Effector memory CD4-positive, alpha-beta T cell (primary cell): ENCODE measurements around the gene TSKU.

Source experiments
- DNase-seq, 3 donors: peaks; one replicate each; pipeline ENCODE4 v3.0.0-alpha.2; 2020
- H3K27ac ChIP-seq: 2 replicates; pipeline ENCODE4 v1.7.0; 2013; ENCODE audit warnings: mild to moderate bottlenecking, low read length, moderate library complexity; ENCODE audit not compliant: insufficient read depth, poor library complexity, severe bottlenecking
- H3K27me3 ChIP-seq: replicated peaks from 2 replicates; pipeline ENCODE4 v1.7.0; 2013; ENCODE audit warnings: mild to moderate bottlenecking, low read length; ENCODE audit not compliant: insufficient read depth, control insufficient read depth, poor library complexity, severe bottlenecking
- H3K36me3 ChIP-seq: 2 replicates; pipeline ENCODE4 v1.7.0; 2013; ENCODE audit warnings: mild to moderate bottlenecking, low read length, moderate library complexity; ENCODE audit not compliant: control insufficient read depth, insufficient read depth
- H3K4me1 ChIP-seq: 2 replicates; pipeline ENCODE4 v1.7.0; 2013; ENCODE audit warnings: low read length, mild to moderate bottlenecking; ENCODE audit not compliant: control insufficient read depth, insufficient read depth, poor library complexity, severe bottlenecking
- H3K4me3 ChIP-seq: 2 replicates; pipeline ENCODE4 v1.7.0; 2013; ENCODE audit warnings: low read length, low read depth, mild to moderate bottlenecking; ENCODE audit not compliant: insufficient read depth, poor library complexity, severe bottlenecking
- H3K9me3 ChIP-seq: 2 replicates; pipeline ENCODE4 v1.7.0; 2013; ENCODE audit warnings: mild to moderate bottlenecking, low read length, moderate library complexity; ENCODE audit not compliant: control insufficient read depth

TSKU gene

GRCh38 chr11:76742902-76743301, 40.3 kb upstream of the TSKU start:
- DNase-seq, result no peak
- Histone ChIP-seq H3K9me3 (no peaks in the 10 kb centered on the region), H3K4me3 (no peak overlapping the region), H3K27ac (no peak overlapping the region), H3K4me1 (no peaks in the 10 kb centered on the region), H3K36me3 (no peaks in the 10 kb centered on the region), H3K27me3 (no peaks in the 10 kb centered on the region)

DNA sequence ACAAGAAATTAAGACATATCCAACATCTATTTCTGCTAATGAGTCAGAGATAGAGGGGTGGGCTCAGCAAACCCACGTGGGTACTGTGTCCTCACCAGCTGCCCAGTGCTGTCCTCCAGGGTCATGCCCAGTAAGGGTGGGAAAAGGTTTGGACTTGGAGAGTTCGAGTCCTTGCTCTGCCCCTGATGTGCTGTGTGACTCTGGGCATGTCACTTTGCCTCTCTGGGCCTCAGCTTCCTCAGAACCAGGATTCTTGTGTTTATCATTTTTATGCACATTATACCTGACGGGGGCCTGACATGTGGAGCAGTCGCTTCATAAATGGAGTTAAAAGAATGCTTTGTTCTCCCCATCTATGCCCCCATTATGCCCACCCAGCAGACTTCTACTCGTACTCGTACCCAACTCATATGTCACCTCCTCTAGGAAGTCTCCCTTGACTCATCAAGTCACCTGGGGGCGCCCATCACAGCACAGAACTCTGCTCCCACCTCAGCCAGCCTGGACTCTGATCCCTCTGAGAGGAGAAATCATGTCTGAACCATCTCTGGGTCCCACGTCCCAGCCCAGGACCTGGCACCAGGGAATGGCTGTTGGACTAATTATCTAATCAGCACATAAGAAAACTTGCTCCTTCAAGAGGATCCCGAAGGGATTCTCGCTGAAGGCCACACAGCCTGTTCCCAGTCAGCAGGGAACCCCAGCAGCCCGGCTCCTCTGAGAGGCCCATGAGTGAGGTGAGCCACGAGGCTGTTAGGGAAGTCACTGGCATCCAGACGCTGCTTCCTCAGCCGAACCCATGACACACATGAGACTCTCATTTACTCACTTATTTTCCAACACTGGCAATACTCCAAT, 38.7 kb upstream of the TSKU start:
- Histone ChIP-seq H3K27me3 (no peaks in the 10 kb centered on the region), H3K27ac (no peak overlapping the region), H3K36me3 (no peaks in the 10 kb centered on the region), H3K4me1 (no peaks in the 10 kb centered on the region), H3K9me3 (no peaks in the 10 kb centered on the region), H3K4me3 (no peak overlapping the region)
- no peak for DNase-seq

DNA sequence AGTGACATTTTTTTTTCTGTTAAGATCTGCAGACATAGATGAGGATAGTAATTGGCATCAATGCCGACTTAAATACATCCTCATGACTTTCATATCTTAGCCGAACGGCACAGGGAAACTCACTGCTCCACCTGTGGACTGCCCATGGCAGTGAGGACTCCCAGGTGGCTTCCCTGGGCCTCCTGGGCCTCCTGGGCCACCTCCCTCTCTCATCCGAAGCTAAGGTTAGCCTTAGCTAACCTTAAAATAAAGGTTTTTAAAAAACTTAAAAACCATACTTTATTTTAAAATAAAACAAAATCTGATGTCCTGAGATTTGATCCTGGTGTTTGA, 38.1 kb upstream of the TSKU start:
- H3K4me1 ChIP-seq, result no peaks in the 10 kb centered on the region
- no peak overlapping the region for H3K4me3 ChIP-seq
- DNase-seq, result no peak
- no peak overlapping the region for H3K27ac ChIP-seq
- no peaks in the 10 kb centered on the region for H3K36me3 ChIP-seq
- no peaks in the 10 kb centered on the region for H3K9me3 ChIP-seq
- H3K27me3 ChIP-seq, result no peaks in the 10 kb centered on the region

GRCh38 chr11:76745561-76746207, 37.5 kb upstream of the TSKU start:
- no peaks in the 10 kb centered on the region for H3K36me3 ChIP-seq
- no peak overlapping the region for H3K27ac ChIP-seq
- H3K9me3 ChIP-seq, result no peaks in the 10 kb centered on the region
- no peaks in the 10 kb centered on the region for H3K4me1 ChIP-seq
- no peaks in the 10 kb centered on the region for H3K27me3 ChIP-seq
- DNase-seq, result no peak
- no peak overlapping the region for H3K4me3 ChIP-seq

DNA sequence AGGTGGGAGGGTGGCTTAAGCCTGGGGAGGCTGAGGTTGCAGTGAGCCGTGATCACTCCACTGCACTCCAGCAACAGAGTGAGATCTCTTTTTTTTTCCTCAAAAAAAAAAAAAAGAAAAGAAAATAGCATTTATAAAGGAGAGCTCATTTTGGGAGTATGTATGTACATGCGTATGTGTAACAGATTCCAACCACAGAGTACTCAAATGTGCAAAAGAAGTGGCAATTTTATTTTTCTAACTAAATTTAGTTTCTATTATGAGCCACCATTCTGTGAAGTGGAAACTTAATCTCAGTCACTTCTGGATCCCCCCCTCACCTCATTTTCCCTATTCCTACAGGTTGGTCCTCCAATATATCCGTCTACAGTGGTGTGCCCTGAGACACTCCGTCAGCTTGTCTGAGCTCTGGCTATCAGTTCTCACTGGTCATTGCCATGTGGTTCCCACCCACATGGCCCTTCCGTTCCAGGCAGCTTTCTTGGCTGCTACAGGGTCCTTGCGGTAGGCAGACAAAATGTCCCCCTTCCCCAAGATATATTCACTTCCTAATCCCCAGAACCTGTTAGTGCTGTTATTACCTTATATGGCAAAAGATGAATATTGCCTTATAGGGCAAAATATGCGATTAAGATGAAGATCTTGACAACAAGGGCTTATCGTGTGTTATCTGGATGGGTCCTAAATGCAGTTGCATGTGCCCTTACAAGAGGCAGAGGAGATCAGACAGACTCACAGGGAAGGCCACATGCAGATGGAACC, 35.8 kb upstream of the TSKU start:
- no peak for DNase-seq
- H3K27ac ChIP-seq, result no peak overlapping the region
- no peaks in the 10 kb centered on the region for H3K4me1 ChIP-seq
- H3K4me3 ChIP-seq, result no peak overlapping the region
- no peaks in the 10 kb centered on the region for H3K9me3 ChIP-seq
- H3K36me3 ChIP-seq, result no peaks in the 10 kb centered on the region
- no peaks in the 10 kb centered on the region for H3K27me3 ChIP-seq

DNA sequence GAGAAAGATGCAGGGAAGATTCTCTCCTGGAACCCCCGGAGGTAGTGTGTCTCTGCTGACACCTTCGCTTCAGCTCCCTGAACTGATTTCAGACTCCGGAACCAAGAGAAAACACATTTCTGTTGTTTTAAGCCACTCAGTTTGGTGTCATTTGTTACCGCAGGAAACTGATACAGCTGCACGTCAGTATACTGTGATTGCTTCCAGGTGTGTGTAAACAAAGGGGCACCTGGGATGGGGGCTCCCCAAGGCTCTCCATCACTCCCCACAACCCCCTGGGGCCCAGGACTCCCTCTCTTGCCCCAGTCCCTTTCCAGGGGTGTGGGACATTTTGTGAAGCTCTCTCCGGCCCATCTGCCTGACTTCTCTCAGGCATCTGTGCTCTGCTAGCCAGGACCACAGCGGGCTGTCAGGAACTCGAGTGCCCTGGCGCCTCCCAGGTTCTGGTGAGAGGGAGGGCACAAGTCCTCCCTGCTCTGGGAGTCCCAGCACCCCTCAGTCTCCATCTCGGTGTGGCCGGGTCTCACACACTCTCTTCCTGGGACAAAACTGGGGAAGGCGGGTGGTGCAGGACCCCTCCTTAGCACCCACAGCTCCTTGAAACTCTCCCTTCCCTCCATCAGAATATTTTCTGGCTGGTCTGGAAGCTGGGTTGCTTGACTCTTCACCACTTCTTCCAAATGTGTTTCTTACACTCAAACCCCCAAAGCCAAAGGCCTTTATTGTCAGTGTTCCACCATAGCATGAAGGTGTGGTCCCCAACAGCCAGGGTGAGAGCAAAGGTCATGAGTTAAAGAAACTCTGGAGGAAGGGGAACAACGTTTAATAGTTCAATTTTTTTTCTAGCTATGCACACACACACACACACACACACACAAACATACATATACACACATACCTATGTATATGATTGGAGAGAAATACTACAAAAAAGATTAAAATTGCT, 35.0 kb upstream of the TSKU start:
- Histone ChIP-seq H3K36me3 (no peaks in the 10 kb centered on the region), H3K9me3 (no peaks in the 10 kb centered on the region), H3K4me1 (no peaks in the 10 kb centered on the region), H3K4me3 (no peak overlapping the region), H3K27ac (no peak overlapping the region), H3K27me3 (no peaks in the 10 kb centered on the region)
- DNase-seq, result no peak

- no peak overlapping the region for H3K4me3 ChIP-seq
- no peaks in the 10 kb centered on the region for H3K4me1 ChIP-seq
- H3K27ac ChIP-seq, result no peak overlapping the region
- H3K36me3 ChIP-seq, result no peaks in the 10 kb centered on the region
- H3K9me3 ChIP-seq, result no peaks in the 10 kb centered on the region
- no peak for DNase-seq
- no peaks in the 10 kb centered on the region for H3K27me3 ChIP-seq
Measured at GRCh38 chr11:76748948-76749347, 34.2 kb upstream of the TSKU start.

DNA sequence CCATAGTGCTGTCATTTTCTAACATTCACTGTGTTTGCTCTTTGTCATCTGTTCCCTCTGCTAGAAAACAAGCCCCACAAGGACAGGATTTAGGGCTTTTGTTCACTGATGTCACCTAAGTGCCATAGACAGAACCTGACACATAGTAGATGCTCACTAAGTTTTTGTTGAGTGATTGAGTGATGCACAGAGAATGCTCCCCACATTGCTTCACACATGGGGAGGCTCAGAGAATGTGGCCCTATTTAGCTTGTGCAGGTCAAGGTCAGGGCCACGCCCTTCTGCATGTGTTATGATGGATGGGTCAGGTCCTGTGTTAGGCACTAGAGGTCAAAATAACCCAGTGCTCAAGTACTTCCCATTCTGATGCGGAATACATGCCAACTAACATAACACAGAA, 33.1 kb upstream of the TSKU start:
- Histone ChIP-seq H3K27ac (no peak overlapping the region), H3K27me3 (no peaks in the 10 kb centered on the region), H3K4me1 (no peaks in the 10 kb centered on the region), H3K36me3 (no peaks in the 10 kb centered on the region), H3K4me3 (no peak overlapping the region), H3K9me3 (no peaks in the 10 kb centered on the region)
- no peak for DNase-seq

- H3K36me3 ChIP-seq, result no peaks in the 10 kb centered on the region
- no peaks in the 10 kb centered on the region for H3K27me3 ChIP-seq
- H3K9me3 ChIP-seq, result no peaks in the 10 kb centered on the region
- H3K27ac ChIP-seq, result no peak overlapping the region
- no peak for DNase-seq
- no peak overlapping the region for H3K4me3 ChIP-seq
- no peaks in the 10 kb centered on the region for H3K4me1 ChIP-seq
Measured at GRCh38 chr11:76750746-76751145, 32.4 kb upstream of the TSKU start.
